ENCODE results near the gene NOCT.

Gene NOCT

DNA sequence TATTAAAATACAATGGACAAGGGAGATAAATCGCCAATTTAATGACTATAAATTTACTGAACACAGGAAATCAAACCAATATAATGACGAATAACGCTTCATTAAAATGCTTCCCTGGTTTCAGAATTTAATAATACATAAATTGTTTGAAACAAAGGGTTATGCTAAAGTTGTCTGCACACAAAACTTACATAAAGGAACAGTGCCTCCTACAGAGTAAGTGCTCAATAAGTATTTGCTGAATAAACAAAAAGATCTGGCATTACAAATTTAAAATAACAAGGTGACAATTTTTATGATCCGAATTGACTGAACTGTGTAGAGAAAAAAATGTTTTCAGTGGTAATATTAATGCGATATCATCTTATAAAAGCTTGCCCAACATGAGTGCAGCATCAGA is 69.6 kb downstream of the NOCT start:
- Histone ChIP-seq H3K9me3 (replicated peaks; ENCODE audit: insufficient read depth, low read length) (no peaks in the 10 kb centered on the region), H3F3A (ENCODE audit: insufficient read depth, low read length) (peaks cover 33% of the 10 kb centered on the region), H3K27me3 (replicated peaks; ENCODE audit: insufficient read depth, low read length) (no peaks in the 10 kb centered on the region), H3K27ac (ENCODE audit: low read length) (peak overlapping the region; percentile 90; the same call in 1 of the 2 replicates), H3K36me3 (replicated peaks; ENCODE audit: insufficient read depth, low read length) (no peaks in the 10 kb centered on the region), H3K79me2 (ENCODE audit: low read length) (peaks cover 37% of the 10 kb centered on the region), H4K20me1 (ENCODE audit: insufficient read depth, low read length) (peaks cover 11% of the 10 kb centered on the region; the same call in 1 of the 2 replicates), H3K4me3 (ENCODE audit: low read length) (peak overlapping the region; percentile 97), H3K9me2 (replicated peaks; ENCODE audit: insufficient read depth, low read length) (no peaks in the 10 kb centered on the region), H3K4me2 (ENCODE audit: low read depth, low read length) (peak overlapping the region; percentile 87), H3K9ac (ENCODE audit: low read length) (peak overlapping the region; percentile 62; the same call in 1 of the 2 replicates), H2AFZ (ENCODE audit: low read length) (peak overlapping the region; percentile 82; the same call in 1 of the 2 replicates), H3K4me1 (ENCODE audit: low read length) (peaks cover 13% of the 10 kb centered on the region; the same call in 1 of the 2 replicates)
- DNase-seq, result peak; percentile 39
- no peak for TF ChIP-seq EZH2 (optimal IDR thresholded peaks at IDR 0.05; ENCODE audit: low read depth, low read length)
- no peak for TF ChIP-seq EZH2phosphoT487 (IDR thresholded peaks at IDR 0.05; ENCODE audit: low read length)
- TF ChIP-seq, protein P1, sequence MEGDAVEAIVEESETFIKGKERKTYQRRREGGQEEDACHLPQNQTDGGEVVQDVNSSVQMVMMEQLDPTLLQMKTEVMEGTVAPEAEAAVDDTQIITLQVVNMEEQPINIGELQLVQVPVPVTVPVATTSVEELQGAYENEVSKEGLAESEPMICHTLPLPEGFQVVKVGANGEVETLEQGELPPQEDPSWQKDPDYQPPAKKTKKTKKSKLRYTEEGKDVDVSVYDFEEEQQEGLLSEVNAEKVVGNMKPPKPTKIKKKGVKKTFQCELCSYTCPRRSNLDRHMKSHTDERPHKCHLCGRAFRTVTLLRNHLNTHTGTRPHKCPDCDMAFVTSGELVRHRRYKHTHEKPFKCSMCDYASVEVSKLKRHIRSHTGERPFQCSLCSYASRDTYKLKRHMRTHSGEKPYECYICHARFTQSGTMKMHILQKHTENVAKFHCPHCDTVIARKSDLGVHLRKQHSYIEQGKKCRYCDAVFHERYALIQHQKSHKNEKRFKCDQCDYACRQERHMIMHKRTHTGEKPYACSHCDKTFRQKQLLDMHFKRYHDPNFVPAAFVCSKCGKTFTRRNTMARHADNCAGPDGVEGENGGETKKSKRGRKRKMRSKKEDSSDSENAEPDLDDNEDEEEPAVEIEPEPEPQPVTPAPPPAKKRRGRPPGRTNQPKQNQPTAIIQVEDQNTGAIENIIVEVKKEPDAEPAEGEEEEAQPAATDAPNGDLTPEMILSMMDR (IDR thresholded peaks at IDR 0.05; ENCODE audit: low read length), result peak; percentile 35

DNA sequence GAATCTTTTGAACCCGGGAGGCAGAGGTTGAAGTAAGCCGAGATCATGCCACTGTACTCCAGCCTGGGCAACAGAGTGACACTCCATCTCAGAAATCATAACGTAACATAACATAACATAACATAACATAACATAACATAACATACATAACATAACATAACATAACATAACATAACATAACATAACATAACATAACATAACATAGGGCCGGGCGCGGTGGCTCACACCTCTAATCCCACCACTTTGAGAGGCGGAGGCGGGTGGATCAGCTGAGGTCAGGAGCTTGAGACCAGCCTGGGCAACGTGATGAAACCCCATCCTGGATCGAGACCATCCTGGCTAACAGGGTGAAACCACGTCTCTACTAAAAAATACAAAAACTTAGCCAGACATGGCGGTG is 76.7 kb downstream of the NOCT start:
- no peaks in the 10 kb centered on the region for H3K27me3 ChIP-seq (replicated peaks; ENCODE audit: insufficient read depth, low read length)
- DNase-seq, result no peak
- H3K27ac ChIP-seq (ENCODE audit: low read length), result no peak overlapping the region

More for the DNA sequence above, 76.7 kb downstream of the NOCT start:
- H3K9me2 ChIP-seq (replicated peaks; ENCODE audit: insufficient read depth, low read length), result no peaks in the 10 kb centered on the region
- no peak overlapping the region for H3K4me2 ChIP-seq (ENCODE audit: low read depth, low read length)
- H3K4me1 ChIP-seq (ENCODE audit: low read length), result no peaks in the 10 kb centered on the region
- H3K4me3 ChIP-seq (ENCODE audit: low read length), result no peak overlapping the region
- no peak for TF ChIP-seq EZH2phosphoT487 (IDR thresholded peaks at IDR 0.05; ENCODE audit: low read length)
- TF ChIP-seq EZH2 (optimal IDR thresholded peaks at IDR 0.05; ENCODE audit: low read depth, low read length), result no peak
- TF ChIP-seq, protein P1 (IDR thresholded peaks at IDR 0.05; ENCODE audit: low read length), result no peak
- no peaks in the 10 kb centered on the region for H4K20me1 ChIP-seq (ENCODE audit: insufficient read depth, low read length)
- H3F3A ChIP-seq (ENCODE audit: insufficient read depth, low read length), result no peaks in the 10 kb centered on the region
- H3K9me3 ChIP-seq (replicated peaks; ENCODE audit: insufficient read depth, low read length), result no peaks in the 10 kb centered on the region
- no peak overlapping the region for H2AFZ ChIP-seq (ENCODE audit: low read length)
- no peaks in the 10 kb centered on the region for H3K36me3 ChIP-seq (replicated peaks; ENCODE audit: insufficient read depth, low read length)
- no peaks in the 10 kb centered on the region for H3K79me2 ChIP-seq (ENCODE audit: low read length)
- no peak overlapping the region for H3K9ac ChIP-seq (ENCODE audit: low read length)

All from MM.1S (cell line).